HepG2 (cell line): ENCODE results near the gene ACADSB. TPM values are rescaled to one million over a fixed set of nuclear protein-coding genes. Genes with fewer than 3 reads are reported as not detected.

Experiments
- CCAR2 ChIP-seq: fragments of 200-400 bp; formaldehyde crosslinking; optimal IDR thresholded peaks from 2 replicates; pipeline ENCODE3; 2018; ENCODE audit warnings: low read depth, mild to moderate bottlenecking, low read length, moderate library complexity
- EED ChIP-seq: sonication (generic); formaldehyde crosslinking; IDR thresholded peaks from 2 replicates; pipeline ENCODE4 v1.5.0; 2020; ENCODE audit warnings: mild to moderate bottlenecking, missing genetic modification reagents
- FOXO1 ChIP-seq: sonication (generic); formaldehyde crosslinking; IDR thresholded peaks from 2 replicates; pipeline ENCODE4 v1.4.0; 2020; ENCODE audit warnings: missing genetic modification reagents
- MAFG ChIP-seq: sonication (generic); formaldehyde crosslinking; IDR thresholded peaks from 2 replicates; pipeline ENCODE4 v1.5.1; 2020; ENCODE audit warnings: mild to moderate bottlenecking, missing genetic modification reagents
- MTF2 ChIP-seq: sonication (generic); formaldehyde crosslinking; IDR thresholded peaks from 2 replicates; pipeline ENCODE4 v1.5.0; 2020; ENCODE audit warnings: missing genetic modification reagents, borderline replicate concordance
- RARA ChIP-seq: IDR thresholded peaks from 2 replicates; pipeline ENCODE4 v1.6.1; 2016; ENCODE audit warnings: missing genetic modification reagents, missing compliant biosample characterization
- RFX1 ChIP-seq: fragments of 450-650 bp; IDR thresholded peaks from 2 replicates; pipeline ENCODE4 v1.6.1; 2017
- SALL2 ChIP-seq: sonication (generic); formaldehyde crosslinking; IDR thresholded peaks from 2 replicates; pipeline ENCODE4 v1.8.1; 2023; ENCODE audit warnings: mild to moderate bottlenecking, missing genetic modification reagents, inconsistent platforms
- SP2 ChIP-seq: sonication (generic); formaldehyde crosslinking; IDR thresholded peaks from 2 replicates; pipeline ENCODE4 v1.5.1; 2020; ENCODE audit warnings: mild to moderate bottlenecking, missing genetic modification reagents
- ZC3H4 ChIP-seq: sonication (generic); formaldehyde crosslinking; IDR thresholded peaks from 2 replicates; pipeline ENCODE4 v1.4.0; 2020; ENCODE audit warnings: missing genetic modification reagents, borderline replicate concordance
- ZNF747 ChIP-seq: sonication (generic); formaldehyde crosslinking; IDR thresholded peaks from 2 replicates; pipeline ENCODE4 v1.8.1; 2023; ENCODE audit warnings: missing genetic modification reagents, mild to moderate bottlenecking, borderline replicate concordance
- polyA plus RNA-seq, 8 experiments: library from polyadenylated mRNA; depleted of rRNA in 3 of 8; stranded (reverse) in 7 of 8; unstranded in 1 of 8; fragments of >200 nt; fragmentation: Illumina TruSeq in 4 of 8; extraction: Trizol in 4 of 8; gene quantifications; 2 replicates each; pipeline versions ENCODE4 v1.2.1 to v1.2.3, GENCODE V29; 2011 to 2016; ENCODE audit warnings: low read depth in 4 of 8, missing spikeins in 1 of 8, mixed read lengths in 1 of 8; ENCODE audit not compliant: insufficient read depth in 1 of 8
- total RNA-seq, 5 experiments: library from RNA; depleted of rRNA; stranded (reverse); fragments of >200 nt; fragmentation: Illumina TruSeq; extraction: Trizol; gene quantifications; 2 replicates each; pipeline ENCODE4 v1.2.3, GENCODE V29; 2016; ENCODE audit warnings: low read depth in 1 of 5
- TF ChIP-seq, protein P1 (sequence below): IDR thresholded peaks from 2 replicates; pipeline ENCODE4 v1.6.1; 2016
- TF ChIP-seq, protein P2 (sequence below): sonication (generic); formaldehyde crosslinking; IDR thresholded peaks from 2 replicates; pipeline ENCODE4 v1.5.1; 2020; ENCODE audit warnings: mild to moderate bottlenecking, missing genetic modification reagents
- TF ChIP-seq, protein P3 (sequence below): sonication (generic); formaldehyde crosslinking; IDR thresholded peaks from 2 replicates; pipeline ENCODE4 v1.4.0; 2020; ENCODE audit warnings: missing genetic modification reagents
- TF ChIP-seq, protein P4 (sequence below): sonication (generic); formaldehyde crosslinking; IDR thresholded peaks from 2 replicates; pipeline ENCODE4 v1.5.0; 2020; ENCODE audit warnings: mild to moderate bottlenecking, missing genetic modification reagents
- TF ChIP-seq, protein P5 (sequence below): sonication (generic); formaldehyde crosslinking; IDR thresholded peaks from 2 replicates; pipeline ENCODE4 v1.4.0; 2020; ENCODE audit warnings: mild to moderate bottlenecking, missing genetic modification reagents, borderline replicate concordance

The ACADSB gene
- total and polyA plus RNA-seq, 2 of the 13 experiments (the other 11 are each of a cell fraction or from before 2014, with no cell fraction given): 80.0 to 87.6 TPM

DNA sequence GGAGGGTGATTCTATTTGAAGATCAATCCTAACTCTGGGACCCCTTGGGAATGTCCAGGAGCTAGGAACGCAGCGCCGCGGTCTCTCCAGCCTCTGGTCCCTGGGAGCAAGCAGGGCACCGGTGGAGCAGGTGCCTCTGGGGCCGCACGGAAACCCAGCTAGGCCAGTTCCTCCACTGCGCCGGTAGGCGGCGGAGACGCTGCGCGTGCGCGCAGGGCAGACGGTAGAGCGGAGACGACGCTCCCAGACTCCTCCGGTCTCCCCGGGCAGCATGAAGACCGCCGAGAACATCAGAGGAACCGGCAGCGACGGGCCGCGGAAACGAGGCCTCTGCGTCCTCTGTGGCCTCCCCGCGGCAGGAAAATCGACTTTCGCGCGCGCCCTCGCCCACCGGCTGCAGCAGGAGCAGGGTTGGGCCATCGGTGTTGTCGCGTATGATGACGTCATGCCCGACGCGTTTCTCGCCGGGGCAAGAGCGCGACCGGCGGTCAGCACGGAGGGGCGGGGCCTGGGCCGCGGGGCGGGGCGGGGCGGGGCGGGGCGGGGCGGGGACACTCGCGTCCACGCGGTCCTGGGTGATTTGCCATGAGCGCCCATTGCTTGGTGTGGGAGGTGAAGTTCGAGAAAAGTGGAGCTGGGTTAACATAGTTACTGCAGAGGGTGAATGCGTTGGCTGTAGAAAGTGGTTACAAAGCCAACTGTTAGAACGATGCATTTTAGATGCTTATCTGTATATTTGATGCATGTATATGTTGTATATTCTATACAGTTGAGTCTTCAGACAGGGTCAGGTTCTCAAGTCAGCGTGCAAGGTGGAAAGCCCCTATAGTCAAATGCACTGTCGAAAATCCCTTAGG lies 28.4 kb upstream of the ACADSB start, which contains the start of gene PSTK (continued):
- TF ChIP-seq, protein P1, sequence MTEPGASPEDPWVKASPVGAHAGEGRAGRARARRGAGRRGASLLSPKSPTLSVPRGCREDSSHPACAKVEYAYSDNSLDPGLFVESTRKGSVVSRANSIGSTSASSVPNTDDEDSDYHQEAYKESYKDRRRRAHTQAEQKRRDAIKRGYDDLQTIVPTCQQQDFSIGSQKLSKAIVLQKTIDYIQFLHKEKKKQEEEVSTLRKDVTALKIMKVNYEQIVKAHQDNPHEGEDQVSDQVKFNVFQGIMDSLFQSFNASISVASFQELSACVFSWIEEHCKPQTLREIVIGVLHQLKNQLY (CRISPR knock-in tag): 0 out of 2 replicates have a peak, but pooled peaks have one; percentile 32
- TF ChIP-seq, protein P2, sequence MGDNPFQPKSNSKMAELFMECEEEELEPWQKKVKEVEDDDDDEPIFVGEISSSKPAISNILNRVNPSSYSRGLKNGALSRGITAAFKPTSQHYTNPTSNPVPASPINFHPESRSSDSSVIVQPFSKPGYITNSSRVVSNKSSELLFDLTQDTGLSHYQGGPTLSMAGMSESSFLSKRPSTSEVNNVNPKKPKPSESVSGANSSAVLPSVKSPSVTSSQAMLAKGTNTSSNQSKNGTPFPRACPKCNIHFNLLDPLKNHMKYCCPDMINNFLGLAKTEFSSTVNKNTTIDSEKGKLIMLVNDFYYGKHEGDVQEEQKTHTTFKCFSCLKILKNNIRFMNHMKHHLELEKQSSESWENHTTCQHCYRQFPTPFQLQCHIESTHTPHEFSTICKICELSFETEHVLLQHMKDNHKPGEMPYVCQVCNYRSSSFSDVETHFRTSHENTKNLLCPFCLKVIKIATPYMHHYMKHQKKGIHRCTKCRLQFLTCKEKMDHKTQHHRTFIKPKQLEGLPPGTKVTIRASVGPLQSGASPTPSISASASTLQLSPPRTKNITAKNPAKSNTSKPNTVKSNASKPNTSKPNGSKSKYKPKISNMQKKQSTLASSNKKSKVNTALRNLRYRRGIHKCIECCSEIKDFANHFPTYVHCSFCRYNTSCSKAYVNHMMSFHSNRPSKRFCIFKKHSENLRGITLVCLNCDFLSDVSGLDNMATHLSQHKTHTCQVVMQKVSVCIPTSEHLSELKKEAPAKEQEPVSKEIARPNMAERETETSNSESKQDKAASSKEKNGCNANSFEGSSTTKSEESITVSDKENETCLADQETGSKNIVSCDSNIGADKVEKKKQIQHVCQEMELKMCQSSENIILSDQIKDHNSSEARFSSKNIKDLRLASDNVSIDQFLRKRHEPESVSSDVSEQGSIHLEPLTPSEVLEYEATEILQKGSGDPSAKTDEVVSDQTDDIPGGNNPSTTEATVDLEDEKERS (CRISPR knock-in tag): no peak
- TF ChIP-seq, protein P3, sequence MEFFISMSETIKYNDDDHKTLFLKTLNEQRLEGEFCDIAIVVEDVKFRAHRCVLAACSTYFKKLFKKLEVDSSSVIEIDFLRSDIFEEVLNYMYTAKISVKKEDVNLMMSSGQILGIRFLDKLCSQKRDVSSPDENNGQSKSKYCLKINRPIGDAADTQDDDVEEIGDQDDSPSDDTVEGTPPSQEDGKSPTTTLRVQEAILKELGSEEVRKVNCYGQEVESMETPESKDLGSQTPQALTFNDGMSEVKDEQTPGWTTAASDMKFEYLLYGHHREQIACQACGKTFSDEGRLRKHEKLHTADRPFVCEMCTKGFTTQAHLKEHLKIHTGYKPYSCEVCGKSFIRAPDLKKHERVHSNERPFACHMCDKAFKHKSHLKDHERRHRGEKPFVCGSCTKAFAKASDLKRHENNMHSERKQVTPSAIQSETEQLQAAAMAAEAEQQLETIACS (CRISPR knock-in tag): peak; percentile 83
- no peak for TF ChIP-seq MTF2
- no peak for TF ChIP-seq SP2 (CRISPR knock-in tag)
- no peak for TF ChIP-seq RFX1
- peak; percentile 42 for TF ChIP-seq FOXO1 (CRISPR knock-in tag)
- TF ChIP-seq RARA (CRISPR knock-in tag): peak; percentile 8; the same call in 1 of the 2 replicates
- TF ChIP-seq ZNF747: 0 out of 2 replicates have a peak, but pooled peaks have one; percentile 81
- TF ChIP-seq, protein P4, sequence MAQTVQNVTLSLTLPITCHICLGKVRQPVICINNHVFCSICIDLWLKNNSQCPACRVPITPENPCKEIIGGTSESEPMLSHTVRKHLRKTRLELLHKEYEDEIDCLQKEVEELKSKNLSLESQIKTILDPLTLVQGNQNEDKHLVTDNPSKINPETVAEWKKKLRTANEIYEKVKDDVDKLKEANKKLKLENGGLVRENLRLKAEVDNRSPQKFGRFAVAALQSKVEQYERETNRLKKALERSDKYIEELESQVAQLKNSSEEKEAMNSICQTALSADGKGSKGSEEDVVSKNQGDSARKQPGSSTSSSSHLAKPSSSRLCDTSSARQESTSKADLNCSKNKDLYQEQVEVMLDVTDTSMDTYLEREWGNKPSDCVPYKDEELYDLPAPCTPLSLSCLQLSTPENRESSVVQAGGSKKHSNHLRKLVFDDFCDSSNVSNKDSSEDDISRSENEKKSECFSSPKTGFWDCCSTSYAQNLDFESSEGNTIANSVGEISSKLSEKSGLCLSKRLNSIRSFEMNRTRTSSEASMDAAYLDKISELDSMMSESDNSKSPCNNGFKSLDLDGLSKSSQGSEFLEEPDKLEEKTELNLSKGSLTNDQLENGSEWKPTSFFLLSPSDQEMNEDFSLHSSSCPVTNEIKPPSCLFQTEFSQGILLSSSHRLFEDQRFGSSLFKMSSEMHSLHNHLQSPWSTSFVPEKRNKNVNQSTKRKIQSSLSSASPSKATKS (CRISPR knock-in tag): no peak
- no peak for TF ChIP-seq ZC3H4
- TF ChIP-seq, protein P5, sequence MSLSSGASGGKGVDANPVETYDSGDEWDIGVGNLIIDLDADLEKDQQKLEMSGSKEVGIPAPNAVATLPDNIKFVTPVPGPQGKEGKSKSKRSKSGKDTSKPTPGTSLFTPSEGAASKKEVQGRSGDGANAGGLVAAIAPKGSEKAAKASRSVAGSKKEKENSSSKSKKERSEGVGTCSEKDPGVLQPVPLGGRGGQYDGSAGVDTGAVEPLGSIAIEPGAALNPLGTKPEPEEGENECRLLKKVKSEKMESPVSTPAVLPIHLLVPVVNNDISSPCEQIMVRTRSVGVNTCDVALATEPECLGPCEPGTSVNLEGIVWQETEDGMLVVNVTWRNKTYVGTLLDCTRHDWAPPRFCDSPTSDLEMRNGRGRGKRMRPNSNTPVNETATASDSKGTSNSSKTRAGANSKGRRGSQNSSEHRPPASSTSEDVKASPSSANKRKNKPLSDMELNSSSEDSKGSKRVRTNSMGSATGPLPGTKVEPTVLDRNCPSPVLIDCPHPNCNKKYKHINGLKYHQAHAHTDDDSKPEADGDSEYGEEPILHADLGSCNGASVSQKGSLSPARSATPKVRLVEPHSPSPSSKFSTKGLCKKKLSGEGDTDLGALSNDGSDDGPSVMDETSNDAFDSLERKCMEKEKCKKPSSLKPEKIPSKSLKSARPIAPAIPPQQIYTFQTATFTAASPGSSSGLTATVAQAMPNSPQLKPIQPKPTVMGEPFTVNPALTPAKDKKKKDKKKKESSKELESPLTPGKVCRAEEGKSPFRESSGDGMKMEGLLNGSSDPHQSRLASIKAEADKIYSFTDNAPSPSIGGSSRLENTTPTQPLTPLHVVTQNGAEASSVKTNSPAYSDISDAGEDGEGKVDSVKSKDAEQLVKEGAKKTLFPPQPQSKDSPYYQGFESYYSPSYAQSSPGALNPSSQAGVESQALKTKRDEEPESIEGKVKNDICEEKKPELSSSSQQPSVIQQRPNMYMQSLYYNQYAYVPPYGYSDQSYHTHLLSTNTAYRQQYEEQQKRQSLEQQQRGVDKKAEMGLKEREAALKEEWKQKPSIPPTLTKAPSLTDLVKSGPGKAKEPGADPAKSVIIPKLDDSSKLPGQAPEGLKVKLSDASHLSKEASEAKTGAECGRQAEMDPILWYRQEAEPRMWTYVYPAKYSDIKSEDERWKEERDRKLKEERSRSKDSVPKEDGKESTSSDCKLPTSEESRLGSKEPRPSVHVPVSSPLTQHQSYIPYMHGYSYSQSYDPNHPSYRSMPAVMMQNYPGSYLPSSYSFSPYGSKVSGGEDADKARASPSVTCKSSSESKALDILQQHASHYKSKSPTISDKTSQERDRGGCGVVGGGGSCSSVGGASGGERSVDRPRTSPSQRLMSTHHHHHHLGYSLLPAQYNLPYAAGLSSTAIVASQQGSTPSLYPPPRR: no peak
- no peak for TF ChIP-seq MAFG
- peak; percentile 92 for TF ChIP-seq SALL2 (CRISPR knock-in tag)
- no peak for TF ChIP-seq CCAR2
- no peak for TF ChIP-seq EED (CRISPR knock-in tag)
